Measurements from ENCODE around the gene ZNF740. TPM values are rescaled to one million over a fixed set of nuclear protein-coding genes. Genes with fewer than 3 reads are reported as not detected.

Gene ZNF740
- total RNA-seq, 2 experiments from 2014 or later, result 31.6 to 58.2 TPM

DNA sequence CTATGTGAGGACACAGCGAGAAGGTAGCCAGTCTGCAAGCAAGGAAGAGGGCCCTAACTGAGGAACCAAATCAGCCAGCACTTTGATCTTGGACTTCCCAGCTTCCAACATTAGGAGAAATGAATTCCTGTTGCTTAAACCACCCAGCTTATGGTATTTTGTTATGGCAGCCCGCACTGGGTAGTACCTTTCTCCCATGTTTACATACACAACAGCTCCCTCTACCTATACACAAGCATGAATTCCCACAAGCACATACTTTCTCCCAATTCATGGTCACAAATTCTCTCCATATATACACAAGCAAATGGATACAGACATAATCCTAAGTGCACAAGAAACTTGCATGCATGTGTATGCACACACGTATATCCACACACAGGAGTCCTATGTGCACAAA lies 19.2 kb downstream of the ZNF740 start:
- Histone ChIP-seq H3K9me2 (ENCODE audit: insufficient read depth, low read length) (no peaks in the 10 kb centered on the region), H3K27ac (ENCODE audit: low read depth, low read length, poor library complexity, severe bottlenecking) (peak overlapping the region; percentile 98), H3K4me1 (ENCODE audit: insufficient read depth, low read length, poor library complexity, severe bottlenecking) (peaks cover 69% of the 10 kb centered on the region), H3K9me3 (ENCODE audit: low read length) (no peaks in the 10 kb centered on the region), H2AFZ (ENCODE audit: low read length) (no peak overlapping the region), H4K20me1 (ENCODE audit: insufficient read depth, low read length) (no peaks in the 10 kb centered on the region), H3K36me3 (ENCODE audit: insufficient read depth, low read length) (peaks cover 68% of the 10 kb centered on the region), H3K4me2 (ENCODE audit: low read length) (peak overlapping the region; percentile 86), H3K79me2 (ENCODE audit: insufficient read depth, low read depth, low read length) (peaks cover 48% of the 10 kb centered on the region), H3K4me3 (ENCODE audit: low read depth, low read length, poor library complexity, severe bottlenecking) (peak overlapping the region; percentile 55)
- no TSS peak for BruUV-seq (replicated peaks)
- TF ChIP-seq EZH2phosphoT487 (IDR thresholded peaks at IDR 0.05; ENCODE audit: borderline replicate concordance, low read depth, low read length) (no peak), CTCF (conservative IDR thresholded peaks at IDR 0.05; ENCODE audit: low read length) (peak; percentile 38; the same call in 1 of the 2 replicates)
- intact Hi-C loops (cut with micrococcal nuclease; ENCODE audit: unreplicated experiment), result loop anchor here (1.0 to 10.0 kb wide), 3 partner anchors 19 to 305 kb away; partner anchors contain the start of genes CSAD, NPFF, TARBP2 and ZNF740
- ChIA-PET POLR2A (interaction anchor here (0.6 to 5.0 kb wide), 10 partner anchors 8 to 238 kb away, joined by 3 to 41 read pairs (median 6); partner anchors contain the start of genes CSAD, ESPL1, ITGB7 and ZNF740), CTCF (ENCODE audit: unreplicated experiment) (interaction anchor here (0.6 to 2.5 kb wide), 6 partner anchors 11 to 133 kb away, joined by 3 to 9 read pairs (median 4); partner anchors contain the start of gene AAAS)
- DNase-seq (ENCODE audit: low spot score), result no peak

DNA sequence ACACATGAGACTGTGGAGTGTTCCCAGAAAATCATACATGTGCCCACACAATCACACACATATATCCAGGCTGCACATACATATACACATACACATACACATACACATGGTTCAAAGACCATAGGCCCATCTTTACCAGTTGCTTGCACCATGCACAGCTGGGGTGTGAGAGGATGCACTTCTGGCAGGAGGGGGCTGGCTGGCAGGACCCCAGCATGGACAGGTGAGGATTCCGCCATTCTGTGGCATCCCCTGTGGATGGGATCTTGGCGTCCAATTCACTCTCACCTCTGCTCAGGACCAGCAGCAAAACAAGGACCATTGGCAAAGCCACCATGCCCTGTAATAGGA lies 19.6 kb downstream of the ZNF740 start:
- no peak for DNase-seq (ENCODE audit: low spot score)
- H3K9me3 ChIP-seq (ENCODE audit: low read length), result no peaks in the 10 kb centered on the region
- no peaks in the 10 kb centered on the region for H4K20me1 ChIP-seq (ENCODE audit: insufficient read depth, low read length)
- CTCF ChIA-PET (ENCODE audit: unreplicated experiment), result interaction anchor here (0.6 to 1.2 kb wide), 4 partner anchors 11 to 134 kb away, joined by 3 to 4 read pairs (median 3); partner anchors contain the start of gene AAAS
- BruUV-seq (replicated peaks), result no TSS peak
- no peaks in the 10 kb centered on the region for H3K9me2 ChIP-seq (ENCODE audit: insufficient read depth, low read length)
- peak overlapping the region; percentile 98 for H3K27ac ChIP-seq (ENCODE audit: low read depth, low read length, poor library complexity, severe bottlenecking)
- TF ChIP-seq EZH2phosphoT487 (IDR thresholded peaks at IDR 0.05; ENCODE audit: borderline replicate concordance, low read depth, low read length) (no peak), CTCF (conservative IDR thresholded peaks at IDR 0.05; ENCODE audit: low read length) (no peak)
- peaks cover 51% of the 10 kb centered on the region for H3K79me2 ChIP-seq (ENCODE audit: insufficient read depth, low read depth, low read length)
- no peak overlapping the region for H2AFZ ChIP-seq (ENCODE audit: low read length)
- H3K36me3 ChIP-seq (ENCODE audit: insufficient read depth, low read length), result peaks cover 65% of the 10 kb centered on the region
- H3K4me3 ChIP-seq (ENCODE audit: low read depth, low read length, poor library complexity, severe bottlenecking), result peak overlapping the region; percentile 55
- intact Hi-C loops (cut with micrococcal nuclease; ENCODE audit: unreplicated experiment), result loop anchor here (1.0 to 10.0 kb wide), 3 partner anchors 20 to 305 kb away; partner anchors contain the start of genes CSAD, NPFF, TARBP2 and ZNF740
- H3K4me2 ChIP-seq (ENCODE audit: low read length), result peak overlapping the region; percentile 86
- POLR2A ChIA-PET, result interaction anchor here (0.6 to 5.0 kb wide), 9 partner anchors 8 to 239 kb away, joined by 3 to 41 read pairs (median 5); partner anchors contain the start of genes CSAD, ESPL1, ITGB7 and ZNF740
- H3K4me1 ChIP-seq (ENCODE audit: insufficient read depth, low read length, poor library complexity, severe bottlenecking), result peaks cover 72% of the 10 kb centered on the region

Measured in OCI-LY7 (cell line).